Transverse colon (tissue), 4 donors: ENCODE measurements around the gene ERFE.

Experiments
- CTCF ChIP-seq, 5 experiments: fragments of 200-600 bp in 3 of 5; fragments of 450-650 bp in 2 of 5; sonication (generic) in 3 of 5; IDR thresholded peaks; 1 replicate in 2 of 5; 2 replicates in 3 of 5; pipeline ENCODE4 v1.5.1; 2016 to 2017; ENCODE audit warnings: antibody characterized with exemption in 5 of 5, inconsistent platforms in 3 of 5, mild to moderate bottlenecking in 2 of 5, moderate library complexity in 1 of 5
- EP300 ChIP-seq: sonication (generic); formaldehyde crosslinking; IDR thresholded peaks from one replicate; pipeline ENCODE4 v1.6.1; 2017; ENCODE audit warnings: antibody characterized with exemption, low read depth
- POLR2A ChIP-seq: fragments of 450-650 bp; IDR thresholded peaks from one replicate; pipeline ENCODE4 v1.6.1; 2016; ENCODE audit warnings: antibody characterized with exemption, mild to moderate bottlenecking, moderate library complexity
- POLR2AphosphoS5 ChIP-seq, 3 donors: sonication (generic); formaldehyde crosslinking; IDR thresholded peaks; one replicate each; pipeline ENCODE4 v1.6.1; 2016; ENCODE audit warnings: antibody characterized with exemption in 3 of 3

GRCh38 chr2:238144262-238144661, 14.5 kb upstream of the ERFE start:
- no peak for TF ChIP-seq CTCF (IDR thresholded peaks at IDR 0.05)
- TF ChIP-seq POLR2A, result no peak
- no peak for TF ChIP-seq EP300
- no peak for TF ChIP-seq POLR2AphosphoS5 (IDR thresholded peaks at IDR 0.05)
